OCI-LY1 (cell line): ENCODE measurements around the gene SORL1-AS1.

Experiments used
- H2AFZ ChIP-seq: fragments of 200-600 bp; sonication (generic), shearing (Covaris generic); 2 replicates; pipeline ENCODE4 v1.6.0; 2014; ENCODE audit warnings: antibody characterized with exemption, mild to moderate bottlenecking, low read length
- H3F3A ChIP-seq: fragments of 200-600 bp; sonication (generic), shearing (Covaris generic); 2 replicates; pipeline ENCODE4 v1.6.0; 2014; ENCODE audit warnings: mild to moderate bottlenecking, antibody characterized with exemption, low read length, moderate library complexity; ENCODE audit not compliant: insufficient read depth
- H3K27ac ChIP-seq: fragments of 200-600 bp; sonication (generic); 2 replicates; pipeline ENCODE4 v1.5.1; 2014; ENCODE audit warnings: low read length, mixed run types, mild to moderate bottlenecking, low read depth; ENCODE audit not compliant: poor library complexity, severe bottlenecking
- H3K27me3 ChIP-seq: fragments of 200-600 bp; sonication (generic); 2 replicates; pipeline ENCODE4 v1.6.0; 2014; ENCODE audit warnings: antibody characterized with exemption, mild to moderate bottlenecking, low read length, moderate library complexity; ENCODE audit not compliant: insufficient read depth
- H3K36me3 ChIP-seq: fragments of 200-600 bp; sonication (generic); 2 replicates; pipeline ENCODE4 v1.6.1; 2014; ENCODE audit warnings: mild to moderate bottlenecking, antibody characterized with exemption, low read length, moderate library complexity, mixed read lengths; ENCODE audit not compliant: insufficient read depth
- H3K4me1 ChIP-seq: fragments of 200-600 bp; sonication (generic); 2 replicates; pipeline ENCODE4 v1.5.1; 2014; ENCODE audit warnings: mild to moderate bottlenecking, low read length, moderate library complexity; ENCODE audit not compliant: insufficient read depth, severe bottlenecking
- H3K4me2 ChIP-seq: fragments of 200-600 bp; sonication (generic), shearing (Covaris generic); 2 replicates; pipeline ENCODE4 v1.6.1; 2014; ENCODE audit warnings: low read length
- H3K4me3 ChIP-seq: fragments of 200-600 bp; sonication (generic); 2 replicates; pipeline ENCODE4 v1.5.1; 2014; ENCODE audit warnings: low read length, low read depth, mild to moderate bottlenecking, mixed read lengths; ENCODE audit not compliant: poor library complexity, severe bottlenecking
- H3K79me2 ChIP-seq: fragments of 200-600 bp; shearing (Covaris generic); 2 replicates; pipeline ENCODE4 v1.6.1; 2016; ENCODE audit warnings: mixed run types, low read length, mixed read lengths; ENCODE audit not compliant: insufficient read depth
- H3K9ac ChIP-seq: fragments of 200-600 bp; sonication (generic), shearing (Covaris generic); 2 replicates; pipeline ENCODE4 v1.6.1; 2014; ENCODE audit warnings: mild to moderate bottlenecking, low read length, mixed read lengths
- H3K9me2 ChIP-seq: fragments of 200-600 bp; sonication (generic), shearing (Covaris generic); 2 replicates; pipeline ENCODE4 v1.6.1; 2014; ENCODE audit warnings: low read depth, mild to moderate bottlenecking, low read length, mixed read lengths
- H3K9me3 ChIP-seq: fragments of 200-600 bp; shearing (Covaris generic); 2 replicates; pipeline ENCODE4 v1.6.1; 2014; ENCODE audit warnings: low read length, mixed read lengths
- H4K20me1 ChIP-seq: fragments of 200-600 bp; sonication (generic), shearing (Covaris generic); 2 replicates; pipeline ENCODE4 v1.6.0; 2016; ENCODE audit warnings: mild to moderate bottlenecking, low read length; ENCODE audit not compliant: insufficient read depth
- EZH2 ChIP-seq: fragments of 200-600 bp; sonication (generic), shearing (Covaris generic); IDR thresholded peaks from 2 replicates; pipeline ENCODE4 v1.8.0; 2017; ENCODE audit warnings: borderline replicate concordance, mixed run types, mild to moderate bottlenecking, antibody characterized with exemption, low read length, moderate library complexity, mixed read lengths
- TF ChIP-seq, protein P1 (sequence below): fragments of 200-600 bp; sonication (generic), shearing (Covaris generic); IDR thresholded peaks from 2 replicates; pipeline ENCODE4 v1.5.1; 2017; ENCODE audit warnings: mild to moderate bottlenecking, antibody characterized with exemption, low read length, moderate library complexity, mixed read lengths

SORL1-AS1 gene

GRCh38 chr11:121451178-121451985, 1.4 kb downstream of the SORL1-AS1 start:
- TF ChIP-seq, protein P1, sequence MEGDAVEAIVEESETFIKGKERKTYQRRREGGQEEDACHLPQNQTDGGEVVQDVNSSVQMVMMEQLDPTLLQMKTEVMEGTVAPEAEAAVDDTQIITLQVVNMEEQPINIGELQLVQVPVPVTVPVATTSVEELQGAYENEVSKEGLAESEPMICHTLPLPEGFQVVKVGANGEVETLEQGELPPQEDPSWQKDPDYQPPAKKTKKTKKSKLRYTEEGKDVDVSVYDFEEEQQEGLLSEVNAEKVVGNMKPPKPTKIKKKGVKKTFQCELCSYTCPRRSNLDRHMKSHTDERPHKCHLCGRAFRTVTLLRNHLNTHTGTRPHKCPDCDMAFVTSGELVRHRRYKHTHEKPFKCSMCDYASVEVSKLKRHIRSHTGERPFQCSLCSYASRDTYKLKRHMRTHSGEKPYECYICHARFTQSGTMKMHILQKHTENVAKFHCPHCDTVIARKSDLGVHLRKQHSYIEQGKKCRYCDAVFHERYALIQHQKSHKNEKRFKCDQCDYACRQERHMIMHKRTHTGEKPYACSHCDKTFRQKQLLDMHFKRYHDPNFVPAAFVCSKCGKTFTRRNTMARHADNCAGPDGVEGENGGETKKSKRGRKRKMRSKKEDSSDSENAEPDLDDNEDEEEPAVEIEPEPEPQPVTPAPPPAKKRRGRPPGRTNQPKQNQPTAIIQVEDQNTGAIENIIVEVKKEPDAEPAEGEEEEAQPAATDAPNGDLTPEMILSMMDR: no peak
- no peak for TF ChIP-seq EZH2
- Histone ChIP-seq H3K27ac (peak overlapping the region; percentile 98), H3K4me1 (peaks cover 84% of the 10 kb centered on the region), H3K9ac (peak overlapping the region; percentile 97), H3K4me2 (peak overlapping the region; percentile 77), H3K36me3 (peaks cover 21% of the 10 kb centered on the region; the same call in 1 of the 2 replicates), H3F3A (peaks cover 17% of the 10 kb centered on the region), H3K9me2 (no peaks in the 10 kb centered on the region), H4K20me1 (no peaks in the 10 kb centered on the region), H3K79me2 (peaks cover 42% of the 10 kb centered on the region), H2AFZ (no peak overlapping the region), H3K4me3 (peak overlapping the region; percentile 97), H3K9me3 (no peaks in the 10 kb centered on the region), H3K27me3 (no peaks in the 10 kb centered on the region)

DNA sequence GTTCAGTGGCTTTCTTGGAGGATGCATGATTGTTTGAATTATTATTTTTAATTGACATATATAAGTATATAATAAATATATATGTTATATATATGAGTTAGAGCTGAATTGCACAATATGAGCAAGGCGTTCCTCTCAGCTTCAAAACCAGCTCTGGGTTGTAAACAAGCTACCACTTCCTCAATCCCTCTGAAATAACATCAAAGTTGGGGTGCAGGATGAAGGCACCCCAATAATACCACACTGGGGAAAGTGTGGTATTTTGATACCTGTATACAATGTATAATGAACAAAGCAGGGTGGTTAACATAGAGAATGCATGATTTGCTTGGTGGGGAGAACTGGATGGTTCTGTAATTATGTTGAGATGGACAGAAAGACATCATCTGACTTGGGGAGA, 2.4 kb downstream of the SORL1-AS1 start:
- H3K9ac ChIP-seq: peak overlapping the region; percentile 97
- peaks cover 17% of the 10 kb centered on the region for H3F3A ChIP-seq
- H3K27me3 ChIP-seq: no peaks in the 10 kb centered on the region
- peak overlapping the region; percentile 97 for H3K4me3 ChIP-seq
- no peak for TF ChIP-seq EZH2
- TF ChIP-seq, protein P1: no peak
- peaks cover 84% of the 10 kb centered on the region for H3K4me1 ChIP-seq
- peaks cover 32% of the 10 kb centered on the region for H3K79me2 ChIP-seq
- peaks cover 19% of the 10 kb centered on the region; the same call in 1 of the 2 replicates for H3K36me3 ChIP-seq
- no peaks in the 10 kb centered on the region for H3K9me3 ChIP-seq
- H3K27ac ChIP-seq: peak overlapping the region; percentile 98
- no peaks in the 10 kb centered on the region for H4K20me1 ChIP-seq
- peak overlapping the region; percentile 77 for H3K4me2 ChIP-seq
- no peak overlapping the region for H2AFZ ChIP-seq
- no peaks in the 10 kb centered on the region for H3K9me2 ChIP-seq

DNA sequence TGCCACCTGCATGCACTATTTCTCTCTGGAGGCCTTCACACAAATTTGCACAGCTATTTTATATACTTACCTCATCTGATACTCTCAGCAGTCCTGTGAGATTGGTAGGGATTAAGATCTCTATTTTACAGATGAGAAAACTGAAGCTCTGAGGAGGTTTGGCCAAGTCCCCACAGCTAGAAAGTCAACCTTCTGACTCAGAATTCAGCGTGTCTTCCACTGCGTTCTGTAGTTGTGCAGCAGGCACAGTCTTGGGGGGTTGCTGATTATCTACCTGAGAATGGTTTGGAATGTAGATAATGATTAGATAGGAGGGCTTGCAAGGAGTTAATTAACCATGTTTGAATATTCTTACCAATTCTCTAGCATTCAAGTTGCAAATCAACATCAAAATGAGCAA, 3.1 kb downstream of the SORL1-AS1 start:
- H3K9me3 ChIP-seq: no peaks in the 10 kb centered on the region
- peaks cover 84% of the 10 kb centered on the region for H3K4me1 ChIP-seq
- H4K20me1 ChIP-seq: no peaks in the 10 kb centered on the region
- peaks cover 24% of the 10 kb centered on the region for H3K79me2 ChIP-seq
- peak overlapping the region; percentile 98 for H3K27ac ChIP-seq
- H3K36me3 ChIP-seq: peaks cover 12% of the 10 kb centered on the region; the same call in 1 of the 2 replicates
- H3K4me3 ChIP-seq: peak overlapping the region; percentile 31
- no peak for TF ChIP-seq EZH2
- TF ChIP-seq, protein P1: no peak
- no peaks in the 10 kb centered on the region for H3K9me2 ChIP-seq
- peak overlapping the region; percentile 55 for H3K9ac ChIP-seq
- no peak overlapping the region for H2AFZ ChIP-seq
- H3K27me3 ChIP-seq: no peaks in the 10 kb centered on the region
- H3F3A ChIP-seq: peaks cover 17% of the 10 kb centered on the region
- H3K4me2 ChIP-seq: peak overlapping the region; percentile 65
